ENCODE data around the gene RAB25. TPM values are rescaled to one million over a fixed set of nuclear protein-coding genes. Genes with fewer than 3 reads are reported as not detected.

Gene RAB25
- total and polyA plus RNA-seq, 2 of the 13 experiments (the other 11 are each of a cell fraction or from before 2014, with no cell fraction given) = 0.20 to 0.22 TPM

GRCh38 chr1:156054500-156055280 lies 6.3 kb upstream of the RAB25 start, which contains the start of gene LAMTOR2 (continued):
- TF ChIP-seq ZFAT (CRISPR knock-in tag; conservative IDR thresholded peaks at IDR 0.05) (no peak), AKAP8 (CRISPR knock-in tag; IDR thresholded peaks at IDR 0.05) (no peak), PATZ1 (CRISPR knock-in tag; IDR thresholded peaks at IDR 0.05) (peak; percentile 72), ZSCAN12 (CRISPR knock-in tag; IDR thresholded peaks at IDR 0.05) (no peak), KIAA2018 (CRISPR knock-in tag; IDR thresholded peaks at IDR 0.05; ENCODE audit: borderline replicate concordance) (no peak), SNAI1 (CRISPR knock-in tag; IDR thresholded peaks at IDR 0.05; ENCODE audit: borderline replicate concordance) (no peak), ZKSCAN5 (CRISPR knock-in tag; IDR thresholded peaks at IDR 0.05) (no peak), ZNF615 (CRISPR knock-in tag; IDR thresholded peaks at IDR 0.05; ENCODE audit: borderline replicate concordance) (no peak), ZFP36 (IDR thresholded peaks at IDR 0.05; ENCODE audit: borderline replicate concordance, low read depth, low read length, partially characterized antibody) (no peak), MLXIP (CRISPR knock-in tag; IDR thresholded peaks at IDR 0.05; ENCODE audit: borderline replicate concordance) (no peak), ZNF280D (CRISPR knock-in tag; IDR thresholded peaks at IDR 0.05) (peak; percentile 9; the same call in 1 of the 2 replicates)
